GM12864 (cell line): ENCODE data around the gene ATXN2.

Experiments used
- DNase-seq: peaks from one replicate; pipeline ENCODE4 v3.0.0-alpha.2; 2011; ENCODE audit warnings: low read depth
- H3K4me3 ChIP-seq: 2 replicates; pipeline ENCODE4 v1.5.1; 2011; ENCODE audit warnings: mild to moderate bottlenecking, low read depth, low read length, control low read depth
- TF ChIP-seq, protein P1 (sequence below): IDR thresholded peaks from 2 replicates; pipeline ENCODE4 v1.5.1; 2011; ENCODE audit warnings: low read depth, mild to moderate bottlenecking, moderate library complexity, low read length, control low read depth, inconsistent platforms; ENCODE audit errors: missing control alignments

ATXN2 gene

GRCh38 chr12:111409403-111409779 lies 189.7 kb downstream of the ATXN2 start:
- H3K4me3 ChIP-seq: peak overlapping the region; percentile 78
- TF ChIP-seq, protein P1, sequence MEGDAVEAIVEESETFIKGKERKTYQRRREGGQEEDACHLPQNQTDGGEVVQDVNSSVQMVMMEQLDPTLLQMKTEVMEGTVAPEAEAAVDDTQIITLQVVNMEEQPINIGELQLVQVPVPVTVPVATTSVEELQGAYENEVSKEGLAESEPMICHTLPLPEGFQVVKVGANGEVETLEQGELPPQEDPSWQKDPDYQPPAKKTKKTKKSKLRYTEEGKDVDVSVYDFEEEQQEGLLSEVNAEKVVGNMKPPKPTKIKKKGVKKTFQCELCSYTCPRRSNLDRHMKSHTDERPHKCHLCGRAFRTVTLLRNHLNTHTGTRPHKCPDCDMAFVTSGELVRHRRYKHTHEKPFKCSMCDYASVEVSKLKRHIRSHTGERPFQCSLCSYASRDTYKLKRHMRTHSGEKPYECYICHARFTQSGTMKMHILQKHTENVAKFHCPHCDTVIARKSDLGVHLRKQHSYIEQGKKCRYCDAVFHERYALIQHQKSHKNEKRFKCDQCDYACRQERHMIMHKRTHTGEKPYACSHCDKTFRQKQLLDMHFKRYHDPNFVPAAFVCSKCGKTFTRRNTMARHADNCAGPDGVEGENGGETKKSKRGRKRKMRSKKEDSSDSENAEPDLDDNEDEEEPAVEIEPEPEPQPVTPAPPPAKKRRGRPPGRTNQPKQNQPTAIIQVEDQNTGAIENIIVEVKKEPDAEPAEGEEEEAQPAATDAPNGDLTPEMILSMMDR: no peak
- DNase-seq: no peak

DNA sequence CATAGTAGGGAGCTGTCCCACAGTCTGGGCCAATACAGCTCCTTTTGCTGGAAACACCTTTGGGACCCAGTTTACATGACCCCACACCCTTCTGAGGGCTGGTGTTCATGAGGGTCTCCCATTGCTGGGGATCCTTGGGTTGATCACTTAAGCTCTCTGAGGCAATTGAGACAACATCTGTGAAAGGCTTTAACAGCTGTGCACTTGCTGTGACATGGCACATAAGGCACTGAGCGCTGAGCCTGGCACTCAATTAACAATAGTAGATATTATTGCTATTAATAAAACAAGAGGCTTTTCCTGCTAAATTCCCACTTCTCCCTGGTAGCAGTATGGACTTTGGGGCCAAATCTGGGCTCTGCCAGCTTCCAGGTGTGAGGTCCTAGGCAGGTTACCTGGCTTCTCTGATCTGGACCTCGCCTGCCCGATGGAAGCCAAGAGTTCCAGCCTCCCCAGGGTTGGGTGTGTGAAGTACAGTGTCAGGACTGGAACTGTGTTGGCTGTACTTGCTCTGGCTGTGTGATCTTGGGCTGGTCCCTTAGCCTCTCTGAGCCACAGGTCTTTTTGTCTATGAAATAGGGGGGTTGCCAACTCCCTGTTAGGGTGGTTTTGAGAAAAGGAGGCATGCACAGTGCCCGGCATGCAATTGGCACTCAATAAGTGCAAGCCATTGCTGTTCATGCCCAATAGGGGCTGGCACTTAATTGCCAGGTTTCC lies 190.3 kb downstream of the ATXN2 start:
- H3K4me3 ChIP-seq: peak overlapping the region; percentile 78
- TF ChIP-seq, protein P1: no peak
- no peak for DNase-seq

DNA sequence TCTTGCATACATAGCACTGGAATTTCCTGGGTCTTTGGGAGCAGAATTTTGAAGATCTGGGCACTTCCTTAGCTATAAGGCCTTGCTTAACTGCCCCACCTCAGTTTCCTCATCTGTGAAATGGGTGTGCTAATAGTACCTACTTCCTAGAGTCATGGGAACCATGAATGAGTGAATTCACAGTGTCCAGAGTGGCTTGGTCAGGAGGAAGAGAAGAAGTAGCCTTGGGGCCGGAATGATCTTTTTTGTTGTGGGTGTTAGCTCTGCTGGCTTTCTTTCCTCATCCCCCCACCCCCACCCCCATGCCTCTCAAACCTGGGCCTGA lies 191.0 kb downstream of the ATXN2 start:
- peak overlapping the region; percentile 78 for H3K4me3 ChIP-seq
- TF ChIP-seq, protein P1: no peak
- DNase-seq: no peak

- TF ChIP-seq, protein P1: no peak
- no peak for DNase-seq
- H3K4me3 ChIP-seq: peak overlapping the region; percentile 78
Measured at GRCh38 chr12:111407377-111408115, 191.6 kb downstream of the ATXN2 start.

DNA sequence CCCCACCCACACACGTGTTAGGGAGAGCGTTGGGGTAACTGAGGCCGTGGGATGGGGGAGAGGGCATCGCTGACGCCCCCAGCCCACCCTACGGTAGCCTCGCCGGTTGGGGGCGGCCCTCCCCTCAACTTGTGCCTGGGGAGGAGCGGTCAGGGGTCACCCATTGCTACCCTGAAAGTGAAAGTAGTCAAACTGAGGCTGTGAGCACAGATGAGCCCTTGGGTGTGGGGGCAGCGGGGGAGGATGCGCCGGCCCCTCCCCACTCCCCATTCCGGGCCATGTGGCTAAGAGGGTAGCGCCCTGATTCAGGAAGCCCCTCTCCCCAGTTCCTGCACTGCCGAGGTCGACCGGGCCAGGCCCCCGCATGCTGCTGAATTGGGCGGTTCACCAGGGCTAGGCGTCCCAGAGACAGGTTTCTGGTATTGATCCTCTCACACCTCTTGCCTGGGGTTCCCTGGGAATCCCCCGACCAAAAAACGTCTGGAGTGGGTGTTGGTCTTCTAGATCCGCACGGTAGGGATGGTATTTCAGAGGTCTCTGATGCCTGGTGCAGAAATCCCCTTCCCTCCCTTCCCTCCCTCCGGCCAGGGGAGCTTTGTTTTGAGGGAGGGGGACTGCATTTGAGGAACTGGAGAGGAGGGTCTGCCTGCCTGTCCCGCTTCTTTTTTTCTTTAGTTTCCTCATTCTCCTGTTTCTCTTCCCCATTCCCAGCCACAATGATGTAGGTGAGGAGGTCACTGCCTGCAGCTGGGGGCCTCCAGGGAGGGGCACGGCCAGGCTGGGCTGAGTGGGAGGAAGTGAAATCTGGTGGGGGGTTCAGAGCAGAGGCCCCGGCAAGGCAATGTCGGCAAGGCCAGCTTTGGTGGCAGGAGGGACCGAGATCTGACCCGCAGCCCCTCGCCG lies 192.4 kb downstream of the ATXN2 start:
- DNase-seq: no peak
- TF ChIP-seq, protein P1: no peak
- H3K4me3 ChIP-seq: peak overlapping the region; percentile 78

GRCh38 chr12:111405859-111406473 lies 193.1 kb downstream of the ATXN2 start, which contains the start of gene SH2B3:
Gene SH2B3 (plus strand): TSS chr12:111405923. CDS start chr12:111418146, 12,223 bp downstream.
- H3K4me3 ChIP-seq: peak within 1 kb of the TSS; percentile 78
- TF ChIP-seq, protein P1: no peak
- DNase-seq: no peak
